Frontal cortex (tissue), 4 donors: ENCODE measurements around the gene CLPX. TPM values are rescaled to one million over a fixed set of nuclear protein-coding genes. Genes with fewer than 3 reads are reported as not detected.
A peak's percentile ranks its signal among the peaks of the same experiment; 100 is the strongest.
"Not testable (repeated sequence)": the region's sequence is repeated elsewhere in the genome, so short reads cannot be mapped to it uniquely, and the experiment has no call there.

ENCODE experiments used
- DNase-seq, 2 donors: peaks; one replicate each; pipeline ENCODE4 v3.0.0; 2012; ENCODE audit warnings: low spot score in 2 of 2
- FAIRE-seq: peaks from 2 replicates; lab custom pipeline; 2012; peaks lifted over from hg19 to GRCh38; lab: Jason Lieb, UNC
- total RNA-seq: library from RNA; depleted of rRNA; stranded (reverse); fragments of >200 nt; gene quantifications from one replicate; pipeline ENCODE4 v1.2.3, GENCODE V29; 2014
- donor health status: control.
- donor health status: control.
- donor health status: control.

The CLPX gene
- total RNA-seq, 1 donor from 2014 or later = 73.4 TPM

GRCh38 chr15:65176056-65176455 is 9.1 kb downstream of the CLPX start:
- FAIRE-seq (no peak), DNase-seq (no peak)

- no peak for DNase-seq
- no peak for FAIRE-seq
Measured at GRCh38 chr15:65175511-65175910, 9.6 kb downstream of the CLPX start.

- FAIRE-seq (no peak), DNase-seq (no peak)
Measured at GRCh38 chr15:65174509-65174908, 10.6 kb downstream of the CLPX start.

- DNase-seq (no peak), FAIRE-seq (no peak)
Measured at GRCh38 chr15:65172531-65172930, 12.6 kb downstream of the CLPX start.

- DNase-seq (no peak), FAIRE-seq (no peak)
Measured at GRCh38 chr15:65171428-65171827, 13.7 kb downstream of the CLPX start.

GRCh38 chr15:65165875-65166274 is 19.3 kb downstream of the CLPX start:
- FAIRE-seq (no peak), DNase-seq (no peak)

- FAIRE-seq (no peak), DNase-seq (no peak)
Measured at GRCh38 chr15:65164139-65164538, 21.0 kb downstream of the CLPX start.

- DNase-seq = no peak
- no peak for FAIRE-seq
Measured at GRCh38 chr15:65163041-65163440, 22.1 kb downstream of the CLPX start.

- DNase-seq = no peak
- no peak for FAIRE-seq
Measured at GRCh38 chr15:65156692-65157091, 28.4 kb downstream of the CLPX start.

GRCh38 chr15:65154720-65155119 is 30.4 kb downstream of the CLPX start:
- FAIRE-seq (no peak), DNase-seq (no peak)

GRCh38 chr15:65147902-65148301 is 37.2 kb downstream of the CLPX start:
- FAIRE-seq (no peak), DNase-seq (no peak)

GRCh38 chr15:65146438-65146837 is 38.7 kb downstream of the CLPX start:
- DNase-seq (no peak), FAIRE-seq (no peak)

- FAIRE-seq, DNase-seq: not testable (repeated sequence)
Measured at GRCh38 chr15:65138631-65139030, 46.5 kb downstream of the CLPX start.

- not testable (repeated sequence) for DNase-seq, FAIRE-seq
Measured at GRCh38 chr15:65137893-65138292, 47.2 kb downstream of the CLPX start.

GRCh38 chr15:65137089-65137488 is 48.1 kb downstream of the CLPX start:
- not testable (repeated sequence) for FAIRE-seq, DNase-seq

- FAIRE-seq (no peak), DNase-seq (no peak)
Measured at GRCh38 chr15:65134538-65134937, 50.6 kb downstream of the CLPX start.

- peak; percentile 96 to 97 for DNase-seq
- no peak for FAIRE-seq
Measured at GRCh38 chr15:65133548-65134200, 51.5 kb downstream of the CLPX start, which contains the start of gene PDCD7. PDCD7 (minus strand) TSS chr15:65133808; CDS start chr15:65133781, 27 bp downstream.

GRCh38 chr15:65132878-65133547 is 52.1 kb downstream of the CLPX start:
- peak in 1 of 2 donors; percentile 57 for DNase-seq
- no peak for FAIRE-seq

GRCh38 chr15:65130941-65131340 is 54.2 kb downstream of the CLPX start:
- no peak for FAIRE-seq
- no peak for DNase-seq

GRCh38 chr15:65115542-65115941 is 69.6 kb downstream of the CLPX start:
- DNase-seq (no peak), FAIRE-seq (no peak)

- FAIRE-seq = no peak
Measured at GRCh38 chr15:65115086-65115485, 70.1 kb downstream of the CLPX start, which contains the start of gene UBAP1L. UBAP1L (minus strand) TSS chr15:65115200; CDS start chr15:65106215, 8,985 bp downstream.

More at GRCh38 chr15:65115086-65115485, 70.1 kb downstream of the CLPX start, which contains the start of gene UBAP1L:
- no peak for DNase-seq
